H1 (cell line): ENCODE results near the gene ATXN2.

Experiments
- ATF3 ChIP-seq: IDR thresholded peaks from 2 replicates; pipeline ENCODE4 v1.6.1; 2011; ENCODE audit warnings: low read depth, mild to moderate bottlenecking, low read length; ENCODE audit not compliant: insufficient read depth
- EP300 ChIP-seq, 2 experiments: IDR thresholded peaks; 1 replicate in 1 of 2; 2 replicates in 1 of 2; pipeline ENCODE4 v1.6.1; 2011 to 2012; ENCODE audit warnings: low read depth in 2 of 2, low read length in 2 of 2, mild to moderate bottlenecking in 2 of 2, borderline replicate concordance in 1 of 2, inconsistent platforms in 1 of 2, moderate library complexity in 1 of 2

GRCh38 chr12:111418594-111418880 is 180.6 kb downstream of the ATXN2 start:
- no peak for TF ChIP-seq EP300 (IDR thresholded peaks at IDR 0.05; ENCODE audit: borderline replicate concordance in 1 of 2, low read depth in 2 of 2, low read length in 2 of 2)
- no peak for TF ChIP-seq ATF3
